Tibial nerve (tissue), 4 donors: Measurements from ENCODE around the gene SLC7A10.

Source experiments
- EP300 ChIP-seq, 2 donors: sonication (generic); formaldehyde crosslinking; IDR thresholded peaks; one replicate each; pipeline ENCODE4 v1.6.1; 2017; ENCODE audit warnings: antibody characterized with exemption in 2 of 2, mild to moderate bottlenecking in 1 of 2
- POLR2A ChIP-seq, 2 donors: fragments of 450-650 bp; IDR thresholded peaks; one replicate each; pipeline ENCODE4 v1.6.1; 2017; ENCODE audit warnings: antibody characterized with exemption in 2 of 2, mild to moderate bottlenecking in 2 of 2, moderate library complexity in 2 of 2
- TF ChIP-seq, protein P1 (sequence below), 5 experiments: fragments of 200-600 bp in 3 of 5; fragments of 450-650 bp in 2 of 5; sonication (generic) in 3 of 5; IDR thresholded peaks; one replicate each; pipeline ENCODE4 v1.5.1; 2016 to 2019; ENCODE audit warnings: antibody characterized with exemption in 5 of 5, mild to moderate bottlenecking in 3 of 5, moderate library complexity in 2 of 5

DNA sequence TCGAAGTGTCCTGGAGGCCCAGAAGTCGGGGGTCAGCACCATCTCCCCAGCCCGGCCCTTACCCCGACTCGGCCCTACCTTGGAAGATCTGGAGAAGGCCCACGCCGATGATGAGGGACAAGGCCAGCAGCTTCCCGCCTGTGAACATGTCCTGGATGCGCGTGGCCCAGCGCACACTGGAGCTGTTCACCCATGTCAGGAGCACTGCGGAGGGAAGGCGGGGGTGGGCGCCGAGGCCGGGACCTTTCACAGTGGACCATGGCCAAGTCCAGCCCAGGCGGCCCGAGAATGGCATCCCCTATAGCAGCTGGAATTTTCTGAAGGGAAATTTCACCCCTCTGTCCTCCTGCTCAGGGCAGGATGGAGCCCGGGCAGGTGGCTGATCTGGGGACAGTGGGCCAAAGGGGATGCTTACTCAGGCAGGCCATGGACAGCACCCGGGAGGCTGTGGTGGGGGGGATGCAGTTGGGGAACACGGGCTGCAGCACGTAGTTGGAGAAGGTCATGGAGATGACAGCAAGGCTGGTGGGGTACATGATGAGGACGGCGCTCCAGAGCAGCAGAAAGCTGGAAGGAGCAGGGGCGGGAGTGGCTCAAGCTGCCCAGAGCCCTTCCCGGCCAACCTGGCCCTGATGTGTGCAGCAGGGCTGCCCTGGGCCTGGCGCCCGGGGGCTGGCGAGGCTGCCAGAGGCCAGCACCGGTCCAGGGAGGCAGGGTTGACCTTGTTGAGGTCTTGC, 13.0 kb downstream of the SLC7A10 start:
- TF ChIP-seq, protein P1, sequence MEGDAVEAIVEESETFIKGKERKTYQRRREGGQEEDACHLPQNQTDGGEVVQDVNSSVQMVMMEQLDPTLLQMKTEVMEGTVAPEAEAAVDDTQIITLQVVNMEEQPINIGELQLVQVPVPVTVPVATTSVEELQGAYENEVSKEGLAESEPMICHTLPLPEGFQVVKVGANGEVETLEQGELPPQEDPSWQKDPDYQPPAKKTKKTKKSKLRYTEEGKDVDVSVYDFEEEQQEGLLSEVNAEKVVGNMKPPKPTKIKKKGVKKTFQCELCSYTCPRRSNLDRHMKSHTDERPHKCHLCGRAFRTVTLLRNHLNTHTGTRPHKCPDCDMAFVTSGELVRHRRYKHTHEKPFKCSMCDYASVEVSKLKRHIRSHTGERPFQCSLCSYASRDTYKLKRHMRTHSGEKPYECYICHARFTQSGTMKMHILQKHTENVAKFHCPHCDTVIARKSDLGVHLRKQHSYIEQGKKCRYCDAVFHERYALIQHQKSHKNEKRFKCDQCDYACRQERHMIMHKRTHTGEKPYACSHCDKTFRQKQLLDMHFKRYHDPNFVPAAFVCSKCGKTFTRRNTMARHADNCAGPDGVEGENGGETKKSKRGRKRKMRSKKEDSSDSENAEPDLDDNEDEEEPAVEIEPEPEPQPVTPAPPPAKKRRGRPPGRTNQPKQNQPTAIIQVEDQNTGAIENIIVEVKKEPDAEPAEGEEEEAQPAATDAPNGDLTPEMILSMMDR (IDR thresholded peaks at IDR 0.05): no peak
- TF ChIP-seq POLR2A (IDR thresholded peaks at IDR 0.05): no peak
- no peak for TF ChIP-seq EP300 (IDR thresholded peaks at IDR 0.05)
